Myocyte (in vitro differentiated cells): ENCODE data around the gene APLNR. TPM values are rescaled to one million over a fixed set of nuclear protein-coding genes. Genes with fewer than 3 reads are reported as not detected.
"Not testable (repeated sequence)": the region's sequence is repeated elsewhere in the genome, so short reads cannot be mapped to it uniquely, and the experiment has no call there.

ENCODE experiments used
- DNase-seq: peaks from one replicate; pipeline ENCODE4 v3.0.0-alpha.2; 2012; ENCODE audit warnings: low read depth
- polyA plus RNA-seq: library from polyadenylated mRNA; unstranded; fragments of >200 nt; gene quantifications from one replicate; pipeline ENCODE4 v1.2.1, GENCODE V29; 2012; ENCODE audit warnings: missing spikeins
- total RNA-seq: library from RNA; depleted of rRNA; stranded (reverse); fragments of >200 nt; gene quantifications from 2 replicates; pipeline ENCODE4 v1.2.3, GENCODE V29; 2014

The APLNR gene
- total RNA-seq, result 0.05 TPM in 1 of 2 replicates, not detected in the other
- polyA plus RNA-seq, result 0.03 TPM

- no peak for DNase-seq
These were observed at the start of gene APLNR for GRCh38 chr11:57237204-57237681. Gene APLNR, minus strand, starts transcription at chr11:57237250. Its CDS starts 246 bp downstream, at chr11:57237004.

DNA sequence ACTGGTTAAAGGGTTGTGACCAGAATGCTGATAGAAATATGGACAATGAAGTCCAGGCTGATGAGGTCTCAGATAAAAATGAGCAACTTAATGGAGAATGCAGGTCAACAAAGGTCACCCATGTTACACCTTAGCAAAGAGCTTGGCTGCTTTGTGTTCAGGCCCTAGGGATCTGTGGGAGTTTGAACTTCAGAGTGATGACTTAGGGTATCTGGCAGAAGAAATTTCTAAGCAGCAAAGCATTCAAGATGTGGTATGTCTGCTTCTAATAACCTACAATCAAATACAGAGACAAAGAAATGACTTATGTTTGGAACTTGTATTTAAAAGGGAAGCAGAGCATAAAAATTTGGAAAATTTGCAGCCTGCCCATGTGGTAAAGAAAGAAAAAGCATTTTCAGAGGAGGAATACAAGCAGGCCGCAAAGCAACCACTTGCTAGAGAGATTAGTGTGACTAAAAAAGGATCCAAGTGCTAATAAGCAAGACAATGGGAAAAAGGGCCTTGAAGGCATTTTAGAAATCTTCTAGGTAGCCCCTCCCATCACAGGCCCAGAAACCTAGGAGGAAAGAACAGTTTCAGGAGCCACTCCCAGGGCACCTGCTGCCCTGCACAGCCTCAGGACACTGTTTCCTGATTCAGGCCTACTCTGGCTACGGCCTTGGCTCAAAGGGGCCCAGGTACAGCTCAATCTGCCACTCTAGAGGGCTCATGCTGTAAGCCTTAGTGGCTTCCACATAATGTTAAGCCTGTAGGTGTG lies 46.4 kb upstream of the APLNR start:
- no peak for DNase-seq

DNA sequence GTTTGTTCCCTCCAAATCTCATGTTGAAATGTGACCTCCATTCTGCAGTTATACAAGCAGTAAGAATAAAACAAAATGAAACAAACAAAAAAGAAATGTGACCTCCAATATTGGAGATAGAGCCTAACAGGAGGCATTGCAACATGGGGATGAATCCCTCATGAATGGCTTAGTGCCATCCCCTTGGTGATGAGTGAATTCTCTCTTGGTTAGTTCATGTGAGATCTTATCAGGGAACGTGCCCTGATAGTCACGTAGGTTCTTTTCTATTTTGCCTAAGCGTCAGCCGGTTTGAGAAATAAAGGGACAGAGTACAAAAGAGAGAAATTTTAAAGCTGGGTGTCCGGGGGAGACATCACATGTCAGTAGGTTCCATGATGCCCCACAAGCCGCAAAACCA lies 44.5 kb upstream of the APLNR start:
- DNase-seq, result not testable (repeated sequence)

DNA sequence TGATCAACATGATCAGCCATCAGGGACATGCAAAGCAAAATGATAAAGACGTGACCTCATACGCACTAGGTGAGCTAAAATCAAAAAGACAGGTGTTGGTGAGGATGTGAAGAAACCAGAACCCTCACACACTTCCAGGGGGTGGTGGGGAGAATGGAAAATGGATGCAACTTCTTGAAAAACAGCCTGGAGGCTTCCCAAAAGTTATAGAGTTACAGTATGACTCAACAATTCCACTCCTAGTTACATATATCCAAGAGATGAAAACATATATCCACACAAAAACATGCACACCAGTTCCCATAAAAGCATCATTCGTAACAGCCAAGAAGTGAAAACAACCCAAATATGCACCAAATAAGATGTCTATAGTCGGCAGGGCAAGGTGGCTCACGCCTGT lies 42.1 kb upstream of the APLNR start:
- DNase-seq, result no peak

GRCh38 chr11:57278721-57279095 lies 41.7 kb upstream of the APLNR start:
- no peak for DNase-seq

DNA sequence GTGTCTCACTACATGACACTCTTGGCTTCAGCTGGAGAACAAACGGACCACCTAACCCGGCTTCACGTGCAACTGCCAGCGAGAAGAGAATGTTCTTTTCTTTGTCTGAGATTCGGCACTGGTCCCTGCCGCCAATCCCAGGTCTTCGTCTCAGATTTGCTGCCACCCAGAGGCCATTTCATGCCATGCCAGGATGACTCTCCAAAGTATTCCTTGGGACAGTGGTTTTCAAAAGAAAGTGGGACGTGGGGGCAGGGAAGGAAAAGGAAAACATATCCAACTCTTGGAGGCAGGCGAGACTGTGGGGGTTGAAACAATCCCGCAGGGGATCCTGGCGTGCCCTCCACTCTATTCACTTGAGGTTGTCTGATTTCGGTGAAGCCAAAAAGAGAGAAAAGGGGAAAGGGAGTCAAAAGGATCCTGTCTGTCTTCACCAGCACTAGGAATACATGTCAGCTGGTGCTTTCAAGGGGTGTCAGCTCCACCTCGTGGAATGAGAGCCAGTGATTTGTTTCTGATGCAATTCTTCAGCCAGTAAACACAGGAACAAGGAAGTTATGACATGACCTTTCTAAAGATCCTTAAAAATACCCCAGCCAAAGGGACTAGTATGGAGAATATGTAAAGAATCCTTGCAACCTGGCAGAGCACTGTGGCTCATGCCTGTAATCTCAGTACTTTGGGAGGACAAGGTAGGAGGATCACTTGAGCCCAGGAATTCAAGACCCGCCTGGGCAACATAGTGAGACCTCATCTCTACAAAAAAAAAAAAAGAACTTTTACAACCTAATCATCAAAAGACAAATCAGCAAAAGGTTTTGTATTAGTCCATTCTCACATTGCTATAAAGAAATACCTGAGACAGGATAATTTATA lies 41.0 kb upstream of the APLNR start:
- DNase-seq, result peak; percentile 91

DNA sequence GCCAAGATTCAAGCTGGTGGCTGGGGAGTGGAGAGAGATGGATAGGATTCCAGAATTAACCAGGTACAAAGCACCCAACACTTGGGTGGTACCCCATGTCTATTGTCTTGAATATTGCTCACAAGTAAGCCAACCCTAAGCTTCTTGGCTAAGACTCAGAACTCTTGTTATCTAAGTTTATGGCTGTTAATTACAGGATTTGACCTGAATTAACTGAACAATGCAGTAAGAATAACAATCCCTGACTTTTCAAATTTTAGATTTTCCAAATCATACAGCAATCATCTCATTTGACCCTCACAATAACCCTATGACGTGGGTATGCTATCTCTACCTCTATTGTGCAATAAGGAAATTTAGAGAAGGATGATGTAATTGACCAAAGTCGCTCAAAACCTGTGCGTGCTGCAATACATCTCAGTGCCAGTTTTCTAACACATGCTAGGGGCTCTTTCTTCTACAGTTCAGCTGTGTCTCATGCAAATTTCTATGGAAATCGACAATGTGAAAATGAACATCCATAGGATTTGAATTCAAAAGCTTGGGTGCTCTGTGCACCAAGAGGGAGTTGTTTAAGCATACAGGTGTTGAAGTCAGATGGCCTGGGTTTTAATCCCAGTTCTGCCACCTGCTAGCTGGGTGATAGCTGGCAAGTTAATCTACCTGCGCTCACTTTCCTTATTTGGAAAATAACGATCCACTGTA lies 40.1 kb upstream of the APLNR start:
- no peak for DNase-seq

DNA sequence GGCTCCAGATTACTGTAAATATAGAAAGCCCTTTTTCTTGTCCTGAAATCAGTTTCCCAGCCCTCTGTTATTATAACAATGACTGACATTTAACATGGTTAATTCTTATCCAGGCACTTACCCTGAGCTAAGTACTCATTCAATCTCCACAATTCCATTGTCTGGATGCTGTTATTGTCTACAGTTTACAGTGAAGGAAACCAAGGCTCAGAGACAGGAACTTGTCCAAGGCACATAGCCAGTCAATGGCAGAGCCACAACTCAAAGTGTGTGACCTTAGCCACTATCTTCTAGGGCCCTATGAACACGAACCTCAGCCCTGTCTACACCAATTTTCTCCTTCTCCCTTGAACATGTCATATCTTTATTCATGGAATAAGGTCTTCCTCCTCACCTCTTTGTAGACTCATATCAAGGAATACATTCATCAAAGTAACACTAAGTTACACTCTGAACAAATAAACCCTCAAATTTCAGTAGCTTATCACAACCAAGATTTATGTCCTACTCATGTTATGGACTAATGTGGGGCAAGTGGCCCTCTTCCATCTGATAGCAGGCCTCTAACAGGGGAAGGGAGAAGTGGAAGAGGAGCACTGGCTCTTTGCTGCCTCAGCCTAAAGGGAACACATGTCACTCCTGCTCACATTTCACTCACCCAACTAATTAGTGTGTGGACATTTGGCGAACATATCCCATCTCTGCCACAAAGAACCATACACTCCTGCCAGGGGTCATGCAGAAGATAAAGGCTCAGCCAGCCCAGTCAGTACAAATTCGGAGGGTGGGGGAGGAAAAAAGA lies 39.3 kb upstream of the APLNR start:
- DNase-seq, result no peak

GRCh38 chr11:57275582-57275981 lies 38.5 kb upstream of the APLNR start:
- DNase-seq, result no peak

- DNase-seq, result no peak
These were observed 38.0 kb upstream of the APLNR start for GRCh38 chr11:57274904-57275498.

- no peak for DNase-seq
These were observed 36.5 kb upstream of the APLNR start for GRCh38 chr11:57273448-57274058.

- DNase-seq, result no peak
These were observed 32.5 kb upstream of the APLNR start for GRCh38 chr11:57269571-57270021.

GRCh38 chr11:57266157-57266556 lies 29.1 kb upstream of the APLNR start:
- DNase-seq, result no peak

DNA sequence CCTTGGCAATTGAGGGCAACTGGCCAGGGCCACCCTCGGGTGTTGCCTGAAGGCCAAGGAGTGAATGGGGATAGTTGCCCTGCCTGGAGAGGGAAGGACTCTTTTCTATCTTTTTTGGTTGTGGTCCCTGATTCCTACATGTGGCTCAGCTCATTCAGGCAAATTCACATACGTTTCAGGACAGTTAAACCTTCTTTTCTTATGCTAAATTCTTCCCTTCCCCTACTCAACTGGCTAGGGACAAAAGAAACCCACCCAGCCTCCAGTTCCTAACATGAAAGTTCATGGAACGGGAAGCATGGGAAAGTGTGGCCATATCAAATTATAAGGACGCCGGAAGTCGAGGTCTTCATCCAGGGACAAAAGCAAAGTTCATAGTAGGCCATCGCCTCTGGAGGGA lies 26.3 kb upstream of the APLNR start:
- DNase-seq, result no peak

DNA sequence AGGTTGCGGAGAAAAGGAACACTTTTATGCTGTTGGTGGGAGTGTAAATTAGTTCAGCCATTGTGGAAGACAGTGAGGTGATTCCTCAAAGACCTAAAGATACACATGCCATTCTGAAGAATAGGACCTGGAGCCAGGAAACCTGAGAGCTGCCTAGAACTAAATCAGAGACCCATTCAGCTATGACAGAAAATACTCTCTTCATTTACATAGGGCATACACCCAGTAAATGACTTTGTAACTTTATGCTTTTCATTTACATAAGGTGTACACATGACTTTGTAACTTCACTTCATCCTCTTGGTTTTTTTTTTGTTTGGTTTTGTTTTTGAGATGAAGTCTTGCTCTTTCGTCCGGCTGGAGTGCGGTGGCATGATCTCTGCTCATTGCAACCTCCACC lies 25.1 kb upstream of the APLNR start:
- DNase-seq, result no peak

DNA sequence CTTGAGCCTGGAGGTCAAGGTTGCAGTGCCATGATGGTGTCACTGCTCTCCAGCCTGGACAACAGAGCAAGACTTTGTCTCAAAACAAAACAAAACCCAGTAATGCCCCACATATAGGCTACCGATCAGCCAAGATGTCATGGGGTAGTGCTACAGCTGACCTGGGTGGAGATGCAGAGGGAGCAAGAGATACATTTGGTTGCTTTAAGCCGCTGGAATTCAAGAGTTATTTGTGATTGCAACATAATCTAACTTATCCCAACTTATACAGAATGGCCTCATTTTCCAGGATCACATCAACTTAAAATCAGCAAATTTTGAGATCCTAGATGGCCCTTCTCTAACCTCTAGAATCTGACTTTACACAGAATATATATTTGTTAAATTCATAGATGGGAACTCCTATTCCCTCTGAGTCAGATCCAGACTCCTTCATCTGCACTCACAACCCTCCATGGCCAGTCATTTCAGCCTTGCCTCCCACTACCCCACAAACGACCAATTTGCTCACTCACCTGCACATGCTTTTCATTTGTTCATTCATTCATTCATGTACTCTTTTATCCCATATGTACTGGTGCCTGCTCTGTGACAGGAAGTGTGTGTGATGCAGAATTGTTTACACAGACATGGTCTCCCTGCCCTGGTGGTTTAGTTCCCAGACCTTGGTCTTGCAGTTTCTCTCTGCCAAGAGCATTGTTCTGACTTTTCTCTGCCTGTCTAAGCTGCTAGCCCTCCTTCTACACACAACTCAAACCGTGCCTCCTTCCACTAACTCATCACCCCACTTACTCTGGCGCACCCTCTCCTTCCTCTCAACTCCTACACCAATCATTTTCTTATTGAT lies 24.1 kb upstream of the APLNR start:
- DNase-seq, result no peak

DNA sequence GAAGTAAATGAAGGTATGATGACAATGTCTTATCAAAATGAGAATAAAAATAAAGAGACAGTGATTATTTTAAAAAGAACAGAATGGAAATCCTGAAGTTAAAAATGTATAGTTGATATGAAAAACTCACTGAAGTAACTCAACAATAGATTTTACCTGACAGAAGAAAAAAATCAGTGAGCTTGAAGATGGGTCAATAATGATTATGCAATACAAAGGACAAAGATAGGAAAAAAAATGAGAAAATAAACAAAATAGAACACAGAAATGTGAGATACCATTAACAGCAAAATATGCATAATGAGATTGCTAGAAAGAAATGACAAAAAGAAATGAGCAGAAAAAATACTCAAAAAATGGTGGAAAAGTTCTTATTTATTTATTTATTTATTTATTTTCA lies 19.1 kb upstream of the APLNR start:
- DNase-seq, result no peak

- DNase-seq, result peak; percentile 22
These were observed 18.6 kb upstream of the APLNR start for GRCh38 chr11:57255618-57256017.

DNA sequence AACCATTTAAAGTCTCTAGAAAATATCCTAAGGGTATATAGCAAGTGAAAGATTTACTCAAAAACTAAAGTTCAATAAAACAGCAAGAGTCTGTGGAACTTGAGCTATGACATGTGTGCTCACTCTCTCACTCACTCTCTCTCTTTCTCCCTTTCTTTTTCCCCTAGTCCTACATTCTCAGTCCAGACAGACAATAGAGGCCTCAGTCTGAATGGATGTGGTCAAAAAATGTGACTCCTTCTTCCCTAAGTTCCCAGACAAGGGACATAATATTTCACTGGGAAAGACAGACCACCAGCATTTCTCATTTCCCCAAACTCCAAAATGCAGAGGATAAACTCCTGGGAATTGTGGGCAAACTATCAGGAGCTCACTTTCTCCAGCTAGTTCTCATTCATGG lies 17.6 kb upstream of the APLNR start:
- DNase-seq, result no peak
